ENCODE measurements around the gene AGFG2. TPM values are rescaled to one million over a fixed set of nuclear protein-coding genes. Genes with fewer than 3 reads are reported as not detected.

AGFG2 gene
- total and polyA plus RNA-seq, 2 of the 13 experiments (the other 11 are each of a cell fraction or from before 2014, with no cell fraction given): 125 to 132 TPM

GRCh38 chr7:100567751-100568175, 28.8 kb downstream of the AGFG2 start (continued):
- TF ChIP-seq ZNF7 (CRISPR knock-in tag; IDR thresholded peaks at IDR 0.05): no peak
- no peak for TF ChIP-seq SIX1 (CRISPR knock-in tag; IDR thresholded peaks at IDR 0.05; ENCODE audit: borderline replicate concordance)
- TF ChIP-seq BRCA1 (CRISPR knock-in tag; IDR thresholded peaks at IDR 0.05): no peak
- no peak for TF ChIP-seq SOX5 (CRISPR knock-in tag; IDR thresholded peaks at IDR 0.05; ENCODE audit: borderline replicate concordance)
- no peak for TF ChIP-seq MTA3 (CRISPR knock-in tag; IDR thresholded peaks at IDR 0.05)
- no peak for TF ChIP-seq ARID5B (CRISPR knock-in tag; IDR thresholded peaks at IDR 0.05)
- TF ChIP-seq ZNF780A (CRISPR knock-in tag; IDR thresholded peaks at IDR 0.05): no peak
- TF ChIP-seq DPF2 (CRISPR knock-in tag; IDR thresholded peaks at IDR 0.05; ENCODE audit: borderline replicate concordance, low read depth): peak; percentile 55; the same call in 1 of the 2 replicates
- TF ChIP-seq THAP11 (CRISPR knock-in tag; IDR thresholded peaks at IDR 0.05): no peak
- TF ChIP-seq ARHGAP35 (CRISPR knock-in tag; IDR thresholded peaks at IDR 0.05; ENCODE audit: borderline replicate concordance): no peak
- TF ChIP-seq, protein P1, sequence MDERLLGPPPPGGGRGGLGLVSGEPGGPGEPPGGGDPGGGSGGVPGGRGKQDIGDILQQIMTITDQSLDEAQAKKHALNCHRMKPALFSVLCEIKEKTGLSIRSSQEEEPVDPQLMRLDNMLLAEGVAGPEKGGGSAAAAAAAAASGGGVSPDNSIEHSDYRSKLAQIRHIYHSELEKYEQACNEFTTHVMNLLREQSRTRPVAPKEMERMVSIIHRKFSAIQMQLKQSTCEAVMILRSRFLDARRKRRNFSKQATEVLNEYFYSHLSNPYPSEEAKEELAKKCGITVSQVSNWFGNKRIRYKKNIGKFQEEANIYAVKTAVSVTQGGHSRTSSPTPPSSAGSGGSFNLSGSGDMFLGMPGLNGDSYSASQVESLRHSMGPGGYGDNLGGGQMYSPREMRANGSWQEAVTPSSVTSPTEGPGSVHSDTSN (CRISPR knock-in tag; IDR thresholded peaks at IDR 0.05): 0 out of 2 replicates have a peak, but pooled peaks have one; percentile 17
- TF ChIP-seq, protein P2, sequence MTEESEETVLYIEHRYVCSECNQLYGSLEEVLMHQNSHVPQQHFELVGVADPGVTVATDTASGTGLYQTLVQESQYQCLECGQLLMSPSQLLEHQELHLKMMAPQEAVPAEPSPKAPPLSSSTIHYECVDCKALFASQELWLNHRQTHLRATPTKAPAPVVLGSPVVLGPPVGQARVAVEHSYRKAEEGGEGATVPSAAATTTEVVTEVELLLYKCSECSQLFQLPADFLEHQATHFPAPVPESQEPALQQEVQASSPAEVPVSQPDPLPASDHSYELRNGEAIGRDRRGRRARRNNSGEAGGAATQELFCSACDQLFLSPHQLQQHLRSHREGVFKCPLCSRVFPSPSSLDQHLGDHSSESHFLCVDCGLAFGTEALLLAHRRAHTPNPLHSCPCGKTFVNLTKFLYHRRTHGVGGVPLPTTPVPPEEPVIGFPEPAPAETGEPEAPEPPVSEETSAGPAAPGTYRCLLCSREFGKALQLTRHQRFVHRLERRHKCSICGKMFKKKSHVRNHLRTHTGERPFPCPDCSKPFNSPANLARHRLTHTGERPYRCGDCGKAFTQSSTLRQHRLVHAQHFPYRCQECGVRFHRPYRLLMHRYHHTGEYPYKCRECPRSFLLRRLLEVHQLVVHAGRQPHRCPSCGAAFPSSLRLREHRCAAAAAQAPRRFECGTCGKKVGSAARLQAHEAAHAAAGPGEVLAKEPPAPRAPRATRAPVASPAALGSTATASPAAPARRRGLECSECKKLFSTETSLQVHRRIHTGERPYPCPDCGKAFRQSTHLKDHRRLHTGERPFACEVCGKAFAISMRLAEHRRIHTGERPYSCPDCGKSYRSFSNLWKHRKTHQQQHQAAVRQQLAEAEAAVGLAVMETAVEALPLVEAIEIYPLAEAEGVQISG (CRISPR knock-in tag; IDR thresholded peaks at IDR 0.05): no peak
- TF ChIP-seq SNAPC4 (CRISPR knock-in tag; IDR thresholded peaks at IDR 0.05): no peak
- peak; percentile 89 for TF ChIP-seq ZNF670 (CRISPR knock-in tag; IDR thresholded peaks at IDR 0.05; ENCODE audit: borderline replicate concordance)
- TF ChIP-seq FOXA3 (CRISPR knock-in tag; IDR thresholded peaks at IDR 0.05): no peak; the same call in 1 of the 2 replicates
- no peak for TF ChIP-seq ZNF10 (CRISPR knock-in tag; IDR thresholded peaks at IDR 0.05; ENCODE audit: borderline replicate concordance, low read depth)
- no peak for TF ChIP-seq DNMT3B (CRISPR knock-in tag; conservative IDR thresholded peaks at IDR 0.05)
- no peak for TF ChIP-seq ZNF34 (CRISPR knock-in tag; IDR thresholded peaks at IDR 0.05; ENCODE audit: borderline replicate concordance)
